HG03521 (cell line): ENCODE data around the gene NXPH3.

ENCODE experiments used
- ATAC-seq: cut with Tn5 transposase; IDR thresholded peaks from one replicate; pipeline ENCODE4 v1.9.1; 2021; ENCODE audit warnings: mild to moderate bottlenecking, moderate library complexity; ENCODE audit not compliant: unreplicated experiment

Gene NXPH3

DNA sequence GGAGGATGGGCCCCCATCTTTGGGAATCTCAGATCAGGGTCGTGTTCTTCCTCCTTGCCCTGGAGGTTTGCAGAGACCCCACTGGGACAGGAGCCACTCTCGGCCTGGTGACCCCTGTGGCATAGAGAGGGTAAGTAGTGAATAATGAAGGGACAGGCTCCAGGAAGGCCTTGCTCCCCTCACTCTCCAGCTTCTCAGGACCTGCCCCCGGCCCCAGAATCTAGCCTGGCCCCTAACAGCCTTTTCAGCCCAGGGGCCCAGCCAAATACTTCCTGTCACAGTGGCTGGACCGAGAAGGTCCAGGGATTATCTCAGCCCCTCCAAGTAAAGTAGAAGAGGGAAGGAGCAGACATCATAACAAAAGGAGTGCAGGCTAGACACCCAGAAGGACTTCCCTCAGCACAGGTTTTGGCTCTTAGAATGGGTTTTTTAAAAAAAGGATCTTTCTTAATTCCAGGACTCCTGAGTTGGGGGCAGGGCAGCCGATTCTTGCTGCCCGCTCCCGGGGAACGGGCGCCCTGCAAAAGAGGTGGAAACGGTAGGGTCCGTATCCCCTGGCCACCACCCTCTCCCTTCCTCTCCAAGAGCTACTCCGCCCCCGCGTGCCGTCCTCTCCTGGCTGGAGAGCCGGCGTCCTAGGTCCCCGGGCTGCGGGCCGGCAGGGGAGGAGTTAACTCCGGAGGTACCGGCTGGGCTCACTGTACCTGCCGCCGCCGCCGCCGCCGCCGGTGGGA is 559 bp upstream of the NXPH3 start:
- ATAC-seq = no peak

DNA sequence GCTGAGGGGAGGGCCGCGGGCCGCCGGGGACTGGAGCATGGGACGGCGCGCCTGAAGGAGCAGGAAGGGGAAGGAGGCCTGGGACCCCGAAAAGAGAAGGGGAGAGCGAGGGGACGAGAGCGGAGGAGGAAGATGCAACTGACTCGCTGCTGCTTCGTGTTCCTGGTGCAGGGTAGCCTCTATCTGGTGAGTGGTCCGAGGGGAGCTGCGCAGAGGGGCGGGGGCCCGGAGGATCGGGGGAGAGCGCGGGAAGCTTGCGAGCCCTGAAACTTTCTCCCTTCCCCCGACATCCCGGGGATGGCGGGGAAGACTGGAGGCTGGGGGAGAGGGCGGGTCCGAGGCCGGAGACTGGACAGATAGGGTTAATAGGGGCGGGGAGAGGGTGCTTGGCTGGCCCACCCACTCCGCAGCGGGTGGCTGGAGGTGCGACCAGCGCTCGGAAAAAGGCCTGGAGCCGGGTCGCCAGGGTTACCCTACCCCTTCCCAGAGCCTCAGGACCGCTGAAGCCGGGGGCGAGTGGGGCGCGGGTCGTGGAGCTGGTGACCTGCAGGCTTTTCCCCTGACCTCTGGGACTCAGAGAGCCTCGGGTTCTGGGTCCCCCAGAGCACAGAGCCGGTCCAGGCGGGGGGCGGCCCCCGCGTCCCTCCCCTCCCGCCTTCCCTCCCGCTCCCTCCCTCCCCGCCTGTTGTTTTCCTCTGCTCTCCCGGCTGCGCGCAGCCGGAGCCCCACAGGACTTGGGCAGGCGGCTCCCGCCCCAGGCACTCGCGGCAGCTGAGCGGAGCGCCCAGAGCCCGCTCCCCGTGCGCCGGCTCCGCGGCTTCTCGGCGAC is 631 bp downstream of the NXPH3 start:
- no peak for ATAC-seq

DNA sequence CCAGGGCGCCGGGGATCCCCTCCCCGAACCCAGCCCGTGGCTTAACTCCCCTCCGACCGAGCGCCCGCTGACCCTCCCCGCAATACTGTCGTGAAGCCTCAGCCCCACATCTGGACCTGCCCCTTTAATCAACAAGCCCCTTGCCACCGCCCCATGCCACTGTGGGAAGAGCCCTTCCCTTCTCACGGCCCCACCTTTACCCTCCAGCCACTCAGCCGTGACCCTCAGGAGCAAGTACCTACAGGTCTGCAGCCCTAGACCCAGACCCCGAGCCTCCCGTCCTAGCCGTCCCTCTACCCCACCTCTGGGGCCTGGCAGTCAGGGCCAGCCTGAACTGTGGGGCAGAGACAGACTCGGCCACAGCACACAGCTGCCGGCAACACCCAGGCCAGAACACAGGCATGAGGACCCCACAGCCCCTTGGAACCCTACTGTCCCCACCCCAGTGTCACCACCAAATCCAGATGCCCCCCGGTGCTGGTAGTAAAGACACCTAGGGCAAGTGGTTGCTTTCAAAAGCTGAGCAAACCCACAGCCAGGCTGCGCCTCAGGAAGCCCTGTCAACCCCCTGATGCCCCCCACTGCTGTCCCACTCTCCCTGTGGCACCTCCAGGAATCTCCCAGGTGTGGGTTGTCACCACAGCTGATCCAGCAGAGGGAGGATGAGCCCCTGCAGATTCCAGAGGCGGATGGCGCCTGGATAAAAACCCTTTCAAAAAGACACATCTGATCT is 1.4 kb downstream of the NXPH3 start:
- ATAC-seq = no peak

- ATAC-seq = no peak
Measured at GRCh38 chr17:49577650-49577934, 1.9 kb downstream of the NXPH3 start.

DNA sequence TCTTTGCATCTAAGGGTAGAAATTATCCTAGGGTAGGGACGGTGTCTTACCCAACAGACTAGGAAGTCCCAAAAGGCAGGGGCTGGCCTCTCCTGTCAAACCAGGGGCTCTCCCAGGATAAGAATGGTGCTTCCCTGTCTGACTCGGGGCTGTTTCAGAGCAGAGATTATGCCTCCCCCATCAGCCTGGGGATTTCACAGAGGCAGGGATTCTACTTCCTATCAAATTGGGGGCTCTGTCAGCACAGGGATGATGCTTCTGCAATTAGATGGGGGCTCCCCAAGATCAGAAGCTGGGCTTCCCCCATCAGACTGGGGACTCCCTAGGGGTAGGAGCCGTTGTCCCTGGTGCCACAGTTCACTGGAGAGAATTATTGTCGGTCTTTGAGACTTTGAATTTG is 2.3 kb downstream of the NXPH3 start:
- ATAC-seq = no peak

- ATAC-seq = no peak
Measured at GRCh38 chr17:49578414-49578813, 2.7 kb downstream of the NXPH3 start.

- ATAC-seq = no peak
Measured at GRCh38 chr17:49578952-49579500, 3.4 kb downstream of the NXPH3 start.

DNA sequence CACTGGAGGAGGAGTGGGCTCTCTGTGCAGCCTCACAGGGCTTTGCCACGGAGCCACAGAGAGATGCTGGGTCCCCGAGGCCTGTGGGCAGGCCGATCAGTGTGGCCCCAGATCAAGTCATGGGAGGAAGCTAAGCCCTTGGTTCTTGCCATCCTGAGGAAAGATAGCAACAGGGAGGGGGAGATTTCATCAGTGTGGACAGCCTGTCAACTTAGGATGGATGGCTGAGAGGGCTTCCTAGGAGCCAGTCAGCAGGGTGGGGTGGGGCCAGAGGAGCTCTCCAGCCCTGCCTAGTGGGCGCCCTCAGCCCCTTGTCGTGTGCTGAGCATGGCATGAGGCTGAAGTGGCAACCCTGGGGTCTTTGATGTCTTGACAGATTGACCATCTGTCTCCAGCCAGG is 3.9 kb downstream of the NXPH3 start:
- no peak for ATAC-seq

- no peak for ATAC-seq
Measured at GRCh38 chr17:49580055-49580721, 4.5 kb downstream of the NXPH3 start.

- no peak for ATAC-seq
Measured at GRCh38 chr17:49580981-49581647, 5.4 kb downstream of the NXPH3 start.

- ATAC-seq = no peak
Measured at GRCh38 chr17:49581648-49581998, 6.0 kb downstream of the NXPH3 start.

GRCh38 chr17:49582055-49582722 is 6.5 kb downstream of the NXPH3 start:
- ATAC-seq = no peak

- no peak for ATAC-seq
Measured at GRCh38 chr17:49582789-49583188, 7.1 kb downstream of the NXPH3 start.

DNA sequence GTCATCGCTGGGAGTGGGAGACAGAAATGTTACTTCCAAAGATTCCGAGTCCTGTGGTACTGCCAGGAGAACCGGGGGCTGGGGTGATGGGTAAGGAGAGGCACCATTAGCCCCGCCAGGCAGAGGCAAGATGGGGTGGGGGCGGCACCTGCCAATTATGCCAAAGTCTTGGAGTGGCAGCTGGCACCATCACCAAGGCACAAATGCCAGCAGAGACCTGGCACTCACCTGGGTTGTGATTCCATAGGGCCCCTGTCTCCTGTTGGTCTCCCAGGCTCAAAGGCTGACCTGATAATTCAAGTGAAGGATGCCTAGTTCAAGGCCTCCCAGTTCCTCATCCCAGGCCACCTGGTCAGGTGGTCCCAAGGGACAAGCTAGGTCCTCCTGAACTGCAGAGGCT is 7.6 kb downstream of the NXPH3 start:
- no peak for ATAC-seq

DNA sequence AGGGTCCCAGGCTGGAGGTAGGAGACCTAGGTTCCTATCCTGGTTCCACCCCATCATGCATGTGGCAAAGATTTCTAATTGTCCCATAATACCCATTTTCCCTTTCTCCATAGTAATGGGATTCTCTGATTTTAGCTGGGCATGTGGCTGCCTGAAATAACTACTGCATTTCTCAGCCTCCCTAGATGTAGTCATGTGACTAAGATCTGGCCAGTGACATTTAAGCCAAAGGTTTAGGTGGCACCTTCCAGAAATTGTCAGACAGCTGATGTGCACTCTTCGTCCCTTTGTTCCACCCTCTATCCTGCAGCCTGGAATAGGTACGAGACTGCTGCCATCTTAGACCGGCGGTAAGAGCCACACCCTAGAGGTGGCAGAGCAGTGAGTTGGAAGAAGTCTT is 8.2 kb downstream of the NXPH3 start:
- ATAC-seq = no peak

DNA sequence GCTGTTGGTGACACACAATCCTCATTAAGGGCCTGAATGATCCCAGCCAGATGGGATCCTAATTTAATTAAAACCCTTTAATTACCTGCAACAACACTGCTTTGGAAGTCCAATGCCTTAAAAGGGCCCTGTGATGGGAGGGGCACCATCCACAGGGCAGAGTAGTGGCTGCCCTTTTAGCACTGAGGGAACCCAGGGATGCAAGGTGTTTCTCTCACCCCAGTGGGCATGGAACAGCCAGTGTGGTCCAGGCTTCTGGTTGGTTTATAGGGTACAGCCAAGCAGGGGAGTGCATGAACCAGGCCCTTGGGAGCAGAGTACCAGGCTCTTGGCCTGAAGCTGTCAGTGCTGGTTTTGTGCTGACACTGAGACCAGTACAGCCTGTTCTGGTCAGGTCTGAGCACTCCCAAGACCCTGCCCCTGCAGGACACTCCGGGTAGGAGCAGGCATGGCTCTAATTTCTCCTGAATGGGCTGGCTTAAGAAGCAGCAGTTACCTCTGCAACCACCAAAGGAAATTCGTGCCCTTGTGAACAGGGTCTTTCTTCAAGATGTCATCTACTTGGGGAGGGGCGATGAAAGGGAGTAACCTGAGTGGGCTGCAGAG is 9.9 kb downstream of the NXPH3 start:
- no peak for ATAC-seq

- ATAC-seq = no peak
Measured at GRCh38 chr17:49587366-49588073, 11.8 kb downstream of the NXPH3 start.

- ATAC-seq = no peak
Measured at GRCh38 chr17:49588312-49588711, 12.6 kb downstream of the NXPH3 start.
